NCI-H146 treated with DMSO at 0.1 percent for 48 hours (cell line): ENCODE data around the gene SH3BGRL.

Experiments
- DNase-seq: peaks from one replicate; lab custom pipeline; 2025; ENCODE audit not compliant: unreplicated experiment; lab: John Stamatoyannopoulos, UW

Gene SH3BGRL

GRCh38 chrX:81201671-81202455, at the start of gene SH3BGRL, which contains the start of gene HMGN5:
SH3BGRL (plus strand) TSS chrX:81202102; CDS start chrX:81202201, 99 bp downstream.
HMGN5 (minus strand) TSS chrX:81201913; CDS start chrX:81121549, 80,364 bp downstream.
- no peak for DNase-seq

- DNase-seq: no peak
Measured at GRCh38 chrX:81168391-81168790, 33.5 kb upstream of the SH3BGRL start.

GRCh38 chrX:81174286-81174685, 27.6 kb upstream of the SH3BGRL start:
- DNase-seq: no peak

GRCh38 chrX:81195259-81195658, 6.6 kb upstream of the SH3BGRL start:
- no peak for DNase-seq

GRCh38 chrX:81195712-81196111, 6.2 kb upstream of the SH3BGRL start:
- DNase-seq: no peak

- DNase-seq: no peak
Measured at GRCh38 chrX:81201071-81201470, 831 bp upstream of the SH3BGRL start.

GRCh38 chrX:81202456-81202819, 536 bp downstream of the SH3BGRL start:
- no peak for DNase-seq

GRCh38 chrX:81202943-81203342, 1.0 kb downstream of the SH3BGRL start:
- DNase-seq: no peak

GRCh38 chrX:81205551-81205950, 3.6 kb downstream of the SH3BGRL start:
- DNase-seq: no peak

GRCh38 chrX:81206476-81206875, 4.6 kb downstream of the SH3BGRL start:
- no peak for DNase-seq

- no peak for DNase-seq
Measured at GRCh38 chrX:81208916-81209315, 7.0 kb downstream of the SH3BGRL start.

- DNase-seq: no peak
Measured at GRCh38 chrX:81215685-81216084, 13.8 kb downstream of the SH3BGRL start.

- no peak for DNase-seq
Measured at GRCh38 chrX:81229229-81229628, 27.3 kb downstream of the SH3BGRL start.

GRCh38 chrX:81229901-81230300, 28.0 kb downstream of the SH3BGRL start:
- no peak for DNase-seq

- no peak for DNase-seq
Measured at GRCh38 chrX:81231476-81231875, 29.6 kb downstream of the SH3BGRL start.

- DNase-seq: no peak
Measured at GRCh38 chrX:81232218-81232617, 30.3 kb downstream of the SH3BGRL start.

GRCh38 chrX:81237516-81237915, 35.6 kb downstream of the SH3BGRL start:
- no peak for DNase-seq

GRCh38 chrX:81238166-81238565, 36.3 kb downstream of the SH3BGRL start:
- no peak for DNase-seq

- no peak for DNase-seq
Measured at GRCh38 chrX:81240701-81241331, 38.9 kb downstream of the SH3BGRL start.

- no peak for DNase-seq
Measured at GRCh38 chrX:81241753-81242152, 39.9 kb downstream of the SH3BGRL start.

GRCh38 chrX:81255876-81256275, 54.0 kb downstream of the SH3BGRL start:
- DNase-seq: no peak

GRCh38 chrX:81257817-81258216, 55.9 kb downstream of the SH3BGRL start:
- no peak for DNase-seq
